Lung (tissue), 12 donors: Measurements from ENCODE around the gene IL1B. TPM values are rescaled to one million over a fixed set of nuclear protein-coding genes. Genes with fewer than 3 reads are reported as not detected.

Source experiments
- ATAC-seq: fragments of 200-7000 bp; cut with Tn5 transposase; one replicate; pipeline ENCODE4 v1.9.1; 2020; ENCODE audit warnings: moderate number of reproducible peaks; ENCODE audit not compliant: insufficient read depth, low FRiP score
- DNase-seq, 3 donors: peaks; one replicate each; pipeline ENCODE4 v3.0.0-alpha.2; 2013 to 2017
- H3K27ac ChIP-seq, 2 donors: one replicate each; pipeline ENCODE4 v1.5.1; 2013; ENCODE audit warnings: mild to moderate bottlenecking in 2 of 2, moderate library complexity in 2 of 2, control low read depth in 1 of 2, inconsistent platforms in 1 of 2, low read depth in 1 of 2, low read length in 1 of 2
- H3K27me3 ChIP-seq, 3 donors: one replicate each; pipeline ENCODE4 v1.5.1; 2013; ENCODE audit warnings: low read length in 2 of 3; ENCODE audit not compliant: control insufficient read depth in 3 of 3, insufficient read depth in 3 of 3
- H3K36me3 ChIP-seq, 4 donors: one replicate each; pipeline ENCODE4 v1.5.1; 2013; ENCODE audit warnings: low read length in 4 of 4, mild to moderate bottlenecking in 1 of 4, moderate library complexity in 1 of 4; ENCODE audit not compliant: control insufficient read depth in 4 of 4, insufficient read depth in 4 of 4
- H3K4me1 ChIP-seq, 5 donors: one replicate each; pipeline ENCODE4 v1.5.1; 2013; ENCODE audit warnings: low read length in 5 of 5, mild to moderate bottlenecking in 2 of 5, moderate library complexity in 1 of 5; ENCODE audit not compliant: control insufficient read depth in 5 of 5, insufficient read depth in 5 of 5
- H3K4me3 ChIP-seq: one replicate; pipeline ENCODE4 v1.5.1; 2013; ENCODE audit warnings: mild to moderate bottlenecking, control low read depth, moderate library complexity
- H3K9ac ChIP-seq, 2 donors: one replicate each; pipeline ENCODE4 v1.5.1; 2013; ENCODE audit warnings: low read length in 2 of 2, control low read depth in 1 of 2; ENCODE audit not compliant: insufficient read depth in 1 of 2
- H3K9me3 ChIP-seq, 4 donors: one replicate each; pipeline ENCODE4 v1.5.1; 2013; ENCODE audit warnings: low read length in 3 of 4, mild to moderate bottlenecking in 1 of 4, moderate library complexity in 1 of 4; ENCODE audit not compliant: control insufficient read depth in 4 of 4, insufficient read depth in 3 of 4
- WGBS, 2 donors: extraction: QIAGEN DNeasy Blood & Tissue Kit; methylation state at CpG; one replicate each; pipeline ENCODE4 v1.1.7; 2013; 5-methylcytosine and 5-hydroxymethylcytosine counted together
- polyA plus RNA-seq, 2 donors: library from polyadenylated mRNA; stranded (reverse); fragments of 200-250 nt; gene quantifications; one replicate each; pipeline ENCODE4 v1.2.1, GENCODE V29; 2013
- total RNA-seq, 2 donors: library from RNA; depleted of rRNA in 1 of 2; stranded (reverse); fragments of >200 nt in 1 of 2; gene quantifications; one replicate each; pipeline ENCODE4 v1.2.1, GENCODE V29; 2014 to 2021
- TF ChIP-seq, protein P1 (sequence below): IDR thresholded peaks from 2 replicates; pipeline ENCODE4 v1.5.1; 2012; ENCODE audit warnings: mild to moderate bottlenecking; ENCODE audit errors: control extremely low read depth, extremely low read depth
- donor health status: control.
- donor health status: control.
- donor health status: Bipolar disorder and iron deficiency.
- donor health status: healthy.
- donor health status: DM: yes; HTN: yes; CAD: no.

Gene IL1B
- total and polyA plus RNA-seq, 4 donors, result 3.8 to 482 (median 13.2) TPM

GRCh38 chr2:112796486-112796885 lies 40.1 kb downstream of the IL1B start:
- Histone ChIP-seq H3K9me3 (peaks cover 0 to 5% (median 0%) of the 10 kb centered on the region in 4 donors), H3K9ac (no peak overlapping the region), H3K4me3 (no peak overlapping the region), H3K36me3 (no peaks in the 10 kb centered on the region), H3K27ac (no peak overlapping the region), H3K27me3 (no peaks in the 10 kb centered on the region), H3K4me1 (peaks cover 0 to 23% (median 4%) of the 10 kb centered on the region in 5 donors)
- ATAC-seq (no peak), DNase-seq (no peak)
- WGBS, 2 donors, result 0% methylated on average over 1 of the region's 1 CpG
- TF ChIP-seq, protein P1, sequence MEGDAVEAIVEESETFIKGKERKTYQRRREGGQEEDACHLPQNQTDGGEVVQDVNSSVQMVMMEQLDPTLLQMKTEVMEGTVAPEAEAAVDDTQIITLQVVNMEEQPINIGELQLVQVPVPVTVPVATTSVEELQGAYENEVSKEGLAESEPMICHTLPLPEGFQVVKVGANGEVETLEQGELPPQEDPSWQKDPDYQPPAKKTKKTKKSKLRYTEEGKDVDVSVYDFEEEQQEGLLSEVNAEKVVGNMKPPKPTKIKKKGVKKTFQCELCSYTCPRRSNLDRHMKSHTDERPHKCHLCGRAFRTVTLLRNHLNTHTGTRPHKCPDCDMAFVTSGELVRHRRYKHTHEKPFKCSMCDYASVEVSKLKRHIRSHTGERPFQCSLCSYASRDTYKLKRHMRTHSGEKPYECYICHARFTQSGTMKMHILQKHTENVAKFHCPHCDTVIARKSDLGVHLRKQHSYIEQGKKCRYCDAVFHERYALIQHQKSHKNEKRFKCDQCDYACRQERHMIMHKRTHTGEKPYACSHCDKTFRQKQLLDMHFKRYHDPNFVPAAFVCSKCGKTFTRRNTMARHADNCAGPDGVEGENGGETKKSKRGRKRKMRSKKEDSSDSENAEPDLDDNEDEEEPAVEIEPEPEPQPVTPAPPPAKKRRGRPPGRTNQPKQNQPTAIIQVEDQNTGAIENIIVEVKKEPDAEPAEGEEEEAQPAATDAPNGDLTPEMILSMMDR, result no peak

- TF ChIP-seq, protein P1, result no peak
- Histone ChIP-seq H3K4me3 (no peak overlapping the region), H3K27ac (no peak overlapping the region), H3K36me3 (no peaks in the 10 kb centered on the region), H3K4me1 (peaks cover 0 to 23% (median 4%) of the 10 kb centered on the region in 5 donors), H3K9ac (no peak overlapping the region), H3K9me3 (peaks cover 0 to 5% (median 0%) of the 10 kb centered on the region in 4 donors), H3K27me3 (no peaks in the 10 kb centered on the region)
- 29 to 44% methylated on average over 1 of the region's 1 CpG for WGBS, 2 donors
- no peak for ATAC-seq
- peak in 2 of 3 donors; percentile 49 to 71 for DNase-seq
These were observed 40.8 kb downstream of the IL1B start for GRCh38 chr2:112795774-112796173.

GRCh38 chr2:112794841-112795240 lies 41.7 kb downstream of the IL1B start:
- peaks cover 0 to 23% (median 4%) of the 10 kb centered on the region in 5 donors for H3K4me1 ChIP-seq
- TF ChIP-seq, protein P1, result no peak
- peaks cover 0 to 5% (median 0%) of the 10 kb centered on the region in 4 donors for H3K9me3 ChIP-seq
- no peak overlapping the region for H3K27ac ChIP-seq
- H3K4me3 ChIP-seq, result no peak overlapping the region
- WGBS, 2 donors, result 38 to 59% methylated on average over 3 of the region's 3 CpGs
- H3K27me3 ChIP-seq, result no peaks in the 10 kb centered on the region
- no peak for ATAC-seq
- peak in 1 of 3 donors; percentile 31 for DNase-seq
- no peak overlapping the region for H3K9ac ChIP-seq
- H3K36me3 ChIP-seq, result no peaks in the 10 kb centered on the region
